ENCODE results near the gene HIF1A.

The HIF1A gene

DNA sequence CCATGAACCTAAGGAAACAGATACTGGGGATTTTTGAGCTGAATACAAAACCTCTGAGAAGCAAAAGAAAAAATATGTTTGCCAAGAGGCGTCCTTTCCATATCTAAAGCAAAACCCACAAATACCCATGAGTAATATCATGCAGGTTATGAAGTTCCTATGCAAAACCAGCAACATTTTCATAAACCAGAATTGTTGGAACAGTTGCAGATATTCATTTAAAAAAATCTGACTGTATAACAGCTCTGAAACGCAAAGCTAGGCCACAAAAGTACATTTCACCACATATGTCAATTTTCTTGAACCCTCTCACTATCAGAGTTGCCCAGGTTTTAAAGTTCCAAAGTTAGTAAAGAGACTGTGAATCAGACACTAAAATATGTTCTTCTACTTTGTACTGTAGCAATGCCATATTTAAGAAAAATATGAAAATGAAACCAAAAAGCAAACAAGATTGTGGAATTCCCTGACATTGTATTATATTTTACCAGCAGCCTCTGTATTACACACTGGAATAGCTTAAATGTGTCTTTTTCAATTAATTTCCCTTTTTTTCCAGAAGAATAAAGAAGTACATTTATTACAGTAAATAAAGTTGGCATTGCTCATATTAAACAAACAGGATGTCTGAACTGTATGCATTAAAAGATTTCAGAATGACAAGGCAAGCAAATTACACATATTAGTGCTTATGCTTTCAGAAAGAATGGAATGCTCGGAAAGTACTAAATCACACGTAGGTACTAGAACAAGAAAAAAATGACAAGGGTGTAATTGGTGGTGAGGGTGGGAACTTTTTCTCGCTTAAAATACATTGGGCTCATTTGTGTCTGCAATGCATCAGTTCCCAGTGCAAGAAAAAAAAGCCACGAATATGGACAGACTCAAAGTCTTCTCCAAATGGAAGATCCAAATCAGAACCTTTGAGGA lies 33.6 kb upstream of the HIF1A start:
- DNase-seq (ENCODE audit: low read depth): peak; percentile 89
- H3K4me3 ChIP-seq (ENCODE audit: low read depth, low read length): no peak overlapping the region
- no peak for TF ChIP-seq CTCF (conservative IDR thresholded peaks at IDR 0.05; ENCODE audit: low read depth, low read length)

DNA sequence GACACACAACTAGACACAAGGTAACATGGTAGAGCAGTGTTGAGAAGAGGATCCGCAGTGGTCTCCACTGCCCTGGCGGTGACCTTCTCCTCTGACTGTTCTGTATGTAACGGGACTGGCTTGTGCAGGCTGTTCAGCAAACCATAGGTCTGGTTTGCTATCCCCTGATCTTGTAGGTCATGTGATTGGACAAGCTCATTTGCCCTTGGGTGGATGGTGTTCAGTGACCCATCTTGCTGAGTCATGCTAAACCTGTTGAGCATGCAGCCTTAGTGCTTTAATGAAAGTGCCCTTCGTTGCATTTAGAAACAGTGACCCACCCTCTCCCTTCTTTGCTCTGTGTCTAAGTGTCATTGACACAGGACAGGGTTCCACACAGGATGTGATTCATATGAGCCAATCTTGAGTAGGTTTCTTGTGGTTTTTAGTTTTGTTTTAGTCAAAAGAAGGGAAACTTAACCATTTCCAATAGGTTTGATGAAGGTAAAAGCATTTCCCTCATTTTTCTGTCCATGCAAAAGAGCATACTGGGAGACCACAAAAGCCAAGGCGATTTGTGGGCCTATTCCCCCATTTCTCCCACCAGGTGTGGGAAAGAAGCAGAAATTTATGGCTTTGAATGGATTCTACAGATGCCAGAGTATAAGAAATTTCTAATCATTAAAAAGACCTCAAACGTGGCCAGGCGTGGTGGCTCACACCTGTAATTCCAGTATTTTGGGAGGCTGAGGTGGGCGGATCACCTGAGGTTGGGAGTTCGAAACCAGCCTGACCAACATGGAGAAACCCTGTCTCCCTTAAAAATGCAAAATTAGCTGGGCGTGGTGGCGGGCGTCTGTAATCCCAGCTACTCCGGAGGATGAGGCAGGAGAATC lies 32.6 kb upstream of the HIF1A start:
- no peak overlapping the region for H3K4me3 ChIP-seq (ENCODE audit: low read depth, low read length)
- no peak for TF ChIP-seq CTCF (conservative IDR thresholded peaks at IDR 0.05; ENCODE audit: low read depth, low read length)
- peak; percentile 83 for DNase-seq (ENCODE audit: low read depth)

GRCh38 chr14:61663312-61663979 lies 31.9 kb upstream of the HIF1A start:
- TF ChIP-seq CTCF (conservative IDR thresholded peaks at IDR 0.05; ENCODE audit: low read depth, low read length): no peak
- no peak for DNase-seq (ENCODE audit: low read depth)
- H3K4me3 ChIP-seq (ENCODE audit: low read depth, low read length): no peak overlapping the region

- TF ChIP-seq CTCF (conservative IDR thresholded peaks at IDR 0.05; ENCODE audit: low read depth, low read length): no peak
- H3K4me3 ChIP-seq (ENCODE audit: low read depth, low read length): no peak overlapping the region
- no peak for DNase-seq (ENCODE audit: low read depth)
Observed at GRCh38 chr14:61668282-61668681, 27.0 kb upstream of the HIF1A start.

- no peak for TF ChIP-seq CTCF (conservative IDR thresholded peaks at IDR 0.05; ENCODE audit: low read depth, low read length)
- no peak overlapping the region for H3K4me3 ChIP-seq (ENCODE audit: low read depth, low read length)
- DNase-seq (ENCODE audit: low read depth): no peak
Observed at GRCh38 chr14:61670576-61670975, 24.7 kb upstream of the HIF1A start.

DNA sequence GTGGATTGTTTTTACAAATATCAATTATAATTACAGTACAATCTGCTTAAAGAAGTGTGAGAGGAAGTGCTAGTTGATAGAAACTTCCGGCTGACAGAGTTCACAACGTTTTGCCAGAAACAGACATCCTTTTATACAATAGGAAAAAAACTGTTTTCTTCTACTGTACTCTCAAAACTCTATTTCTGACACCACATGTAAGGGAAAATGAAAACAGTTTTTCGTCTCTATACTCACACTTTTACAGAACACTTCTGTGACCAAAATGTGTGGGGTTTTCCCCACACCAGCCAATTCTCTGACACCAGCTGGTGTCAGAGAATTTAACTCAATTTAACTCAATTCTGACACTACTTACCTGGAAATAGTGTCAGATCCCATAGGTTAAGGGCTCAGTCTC lies 24.2 kb upstream of the HIF1A start:
- TF ChIP-seq CTCF (conservative IDR thresholded peaks at IDR 0.05; ENCODE audit: low read depth, low read length): no peak
- DNase-seq (ENCODE audit: low read depth): no peak
- H3K4me3 ChIP-seq (ENCODE audit: low read depth, low read length): no peak overlapping the region

Data from choroid plexus epithelial cell (primary cell).